ENCODE results near the gene ZNF443. TPM values are rescaled to one million over a fixed set of nuclear protein-coding genes. Genes with fewer than 3 reads are reported as not detected.
"Not testable (repeated sequence)": the region's sequence is repeated elsewhere in the genome, so short reads cannot be mapped to it uniquely, and the experiment has no call there.

The ZNF443 gene
- total and polyA plus RNA-seq, 7 experiments from 2014 or later, result 1.6 to 9.1 (median 3.9) TPM

DNA sequence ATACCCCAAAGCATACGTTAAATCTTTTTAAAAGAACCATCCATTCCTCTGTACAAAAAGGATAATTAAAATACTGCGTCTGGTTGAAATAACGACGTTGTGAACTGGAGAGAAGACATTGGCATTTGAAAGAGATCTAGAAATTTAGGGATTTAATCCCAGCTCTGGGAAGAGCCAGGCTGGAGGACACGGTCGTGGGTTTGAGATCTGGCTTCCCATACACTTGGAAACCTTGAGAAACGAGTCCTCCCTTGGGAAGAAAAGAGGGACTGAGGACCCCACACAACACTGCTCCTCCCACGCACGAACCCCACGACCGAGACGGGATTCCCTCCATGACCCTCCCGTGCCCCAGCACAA is 43.2 kb upstream of the ZNF443 start:
- Mint-ChIP-seq H3K36me3 (peaks cover 0 to 5% (median 0%) of the 10 kb centered on the region in 5 donors), H3K27ac (peak overlapping the region in 8 of 9 donors; percentile 21 to 94 (median 76)), H3K9me3 (peaks cover 0 to 6% (median 0%) of the 10 kb centered on the region in 11 donors), H3K4me3 (peak overlapping the region; percentile 89 to 99 (median 94)), H3K4me1 (peaks cover 28 to 44% (median 34%) of the 10 kb centered on the region in 7 donors), H3K27me3 (no peaks in the 10 kb centered on the region)
- peak overlapping the region; percentile 85 for H3K27ac ChIP-seq (ENCODE audit: low read depth, low read length)
- peaks cover 0 to 6% (median 0%) of the 10 kb centered on the region in 3 experiments for H3K36me3 ChIP-seq (ENCODE audit: control insufficient read depth in 2 of 3, insufficient read depth in 3 of 3, low read length in 3 of 3)
- ChIA-PET POLR2A (interaction anchor here (1.2 to 3.1 kb wide), 4 partner anchors 12 to 151 kb away, joined by 3 to 30 read pairs (median 8); partner anchors contain the start of genes ZNF443 and ZNF563), CTCF (no interaction called here)
- no peaks in the 10 kb centered on the region for H3K27me3 ChIP-seq (ENCODE audit: control insufficient read depth in 2 of 2, insufficient read depth in 2 of 2, low read length in 2 of 2)
- H3K9me3 ChIP-seq (ENCODE audit: control insufficient read depth in 2 of 3, low read length in 3 of 3), result no peaks in the 10 kb centered on the region
- peak overlapping the region; percentile 98 for H3K4me3 ChIP-seq (ENCODE audit: low read length)
- no peak for DNase-seq
- H3K4me1 ChIP-seq (ENCODE audit: control insufficient read depth in 2 of 2, insufficient read depth in 2 of 2, low read length in 2 of 2), result peaks cover 0 to 16% of the 10 kb centered on the region in 2 donors
- intact Hi-C loops (cut with micrococcal nuclease), result loop anchor here (1.0 to 5.0 kb wide), 9 partner anchors 11 to 321 kb away; partner anchors contain the start of genes ZNF443 (in 2 of the 2), ZNF564 (in 2 of the 2), ZNF136 (in 1 of the 2) and ZNF44 (in 1 of the 2)
- ATAC-seq, result no peak

DNA sequence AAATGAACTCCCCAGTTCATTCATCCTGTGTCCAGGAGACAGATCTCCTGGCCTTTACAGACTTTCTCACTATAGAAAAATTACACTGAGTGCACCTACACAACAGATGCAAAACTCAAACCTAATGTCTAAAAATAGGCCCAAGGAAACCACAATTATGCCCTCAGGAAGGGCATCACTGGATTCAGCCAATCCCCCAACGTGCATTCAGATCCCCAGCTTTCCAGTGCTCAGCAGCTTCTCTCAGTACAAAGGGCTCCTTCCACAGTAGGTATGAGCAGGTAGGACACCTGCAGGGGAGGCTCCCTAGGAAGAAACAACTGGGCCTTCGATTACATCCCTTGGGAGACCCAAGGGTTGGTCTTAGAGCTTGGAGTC is 41.7 kb upstream of the ZNF443 start:
- ChIA-PET CTCF (interaction anchor here (0.7 kb wide), 1 partner anchor 163 kb away, joined by 3 read pairs; no protein-coding TSS in a partner anchor), POLR2A (interaction anchor here (2.8 to 3.1 kb wide), 2 partner anchors 13 to 150 kb away, joined by 13 to 30 read pairs; partner anchors contain the start of gene ZNF563)
- intact Hi-C loops (cut with micrococcal nuclease), result loop anchor here in 1 of 2 donors (5.0 kb wide), 2 partner anchors 70 to 190 kb away; partner anchors contain the start of genes ZNF44 and ZNF564
- H3K9me3 Mint-ChIP-seq, result peaks cover 0 to 11% (median 0%) of the 10 kb centered on the region in 11 donors
- H3K9me3 ChIP-seq (ENCODE audit: control insufficient read depth in 2 of 3, low read length in 3 of 3), result no peaks in the 10 kb centered on the region
- peak overlapping the region in 8 of 9 donors; percentile 15 to 87 (median 70) for H3K27ac Mint-ChIP-seq
- ATAC-seq (no peak), DNase-seq (no peak)
- no peaks in the 10 kb centered on the region for H3K27me3 ChIP-seq (ENCODE audit: control insufficient read depth in 2 of 2, insufficient read depth in 2 of 2, low read length in 2 of 2)
- H3K4me1 Mint-ChIP-seq, result peaks cover 33 to 59% (median 48%) of the 10 kb centered on the region in 7 donors
- H3K27me3 Mint-ChIP-seq, result no peaks in the 10 kb centered on the region
- H3K36me3 ChIP-seq (ENCODE audit: control insufficient read depth in 2 of 3, insufficient read depth in 3 of 3, low read length in 3 of 3), result peaks cover 0 to 6% (median 0%) of the 10 kb centered on the region in 3 experiments
- peaks cover 3 to 31% of the 10 kb centered on the region in 2 donors for H3K4me1 ChIP-seq (ENCODE audit: control insufficient read depth in 2 of 2, insufficient read depth in 2 of 2, low read length in 2 of 2)
- peak overlapping the region; percentile 3 to 95 (median 70) for H3K4me3 Mint-ChIP-seq
- H3K36me3 Mint-ChIP-seq, result peaks cover 0 to 13% (median 0%) of the 10 kb centered on the region in 5 donors
- H3K4me3 ChIP-seq (ENCODE audit: low read length), result no peak overlapping the region
- no peak overlapping the region for H3K27ac ChIP-seq (ENCODE audit: low read depth, low read length)

DNA sequence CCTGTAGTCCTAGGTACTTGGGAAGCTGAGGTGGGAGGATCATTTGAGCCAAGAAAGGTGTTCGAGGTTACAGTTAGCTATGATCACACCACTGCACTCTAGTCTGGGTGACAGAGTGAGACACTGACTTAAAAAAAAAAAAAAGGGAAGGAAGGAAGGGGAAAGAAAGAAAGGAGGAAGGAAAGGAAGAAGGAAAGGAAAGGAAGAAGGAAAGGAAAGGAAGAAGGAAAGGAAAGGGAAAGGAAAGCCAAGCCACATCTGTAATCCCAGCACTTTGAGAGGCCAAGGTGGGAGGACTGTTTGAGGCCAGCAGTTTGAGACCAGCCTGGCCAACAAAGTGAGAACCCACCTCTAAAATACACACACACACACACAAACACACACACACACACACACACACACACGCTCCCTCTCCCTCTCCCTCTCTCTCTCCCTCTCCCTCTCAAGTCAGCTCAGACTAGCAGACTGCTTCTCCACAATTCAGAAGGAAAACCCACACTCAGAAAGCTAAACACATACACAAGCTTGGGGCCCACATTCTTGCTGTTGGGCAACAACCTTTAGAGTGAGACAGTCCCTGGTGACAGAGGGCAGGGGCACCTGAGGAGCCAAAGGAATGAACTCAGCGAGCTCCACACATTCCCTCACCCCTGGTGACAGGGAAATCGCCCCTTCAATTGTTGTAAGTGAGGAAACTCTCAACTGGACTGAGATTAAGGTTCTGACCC is 41.1 kb upstream of the ZNF443 start:
- peaks cover 6 to 31% of the 10 kb centered on the region in 2 donors for H3K4me1 ChIP-seq (ENCODE audit: control insufficient read depth in 2 of 2, insufficient read depth in 2 of 2, low read length in 2 of 2)
- intact Hi-C loops (cut with micrococcal nuclease), result loop anchor here in 1 of 2 donors (5.0 kb wide), 2 partner anchors 70 to 190 kb away; partner anchors contain the start of genes ZNF44 and ZNF564
- peaks cover 0 to 11% (median 0%) of the 10 kb centered on the region in 11 donors for H3K9me3 Mint-ChIP-seq
- peaks cover 0 to 13% (median 0%) of the 10 kb centered on the region in 5 donors for H3K36me3 Mint-ChIP-seq
- H3K4me3 ChIP-seq (ENCODE audit: low read length), result no peak overlapping the region
- H3K27ac ChIP-seq (ENCODE audit: low read depth, low read length), result no peak overlapping the region
- ATAC-seq (no peak), DNase-seq (no peak)
- ChIA-PET POLR2A (interaction anchor here (0.7 to 3.1 kb wide), 2 partner anchors 13 to 149 kb away, joined by 3 to 13 read pairs; partner anchors contain the start of gene ZNF563), CTCF (interaction anchor here (0.7 kb wide), 1 partner anchor 164 kb away, joined by 3 read pairs; no protein-coding TSS in a partner anchor)
- H3K4me3 Mint-ChIP-seq, result peak overlapping the region in 8 of 10 donors; percentile 57 to 95 (median 67)
- peaks cover 0 to 6% (median 0%) of the 10 kb centered on the region in 3 experiments for H3K36me3 ChIP-seq (ENCODE audit: control insufficient read depth in 2 of 3, insufficient read depth in 3 of 3, low read length in 3 of 3)
- H3K27me3 Mint-ChIP-seq, result no peaks in the 10 kb centered on the region
- no peaks in the 10 kb centered on the region for H3K27me3 ChIP-seq (ENCODE audit: control insufficient read depth in 2 of 2, insufficient read depth in 2 of 2, low read length in 2 of 2)
- peaks cover 33 to 61% (median 48%) of the 10 kb centered on the region in 7 donors for H3K4me1 Mint-ChIP-seq
- peak overlapping the region in 8 of 9 donors; percentile 53 to 87 (median 75) for H3K27ac Mint-ChIP-seq
- no peaks in the 10 kb centered on the region for H3K9me3 ChIP-seq (ENCODE audit: control insufficient read depth in 2 of 3, low read length in 3 of 3)

DNA sequence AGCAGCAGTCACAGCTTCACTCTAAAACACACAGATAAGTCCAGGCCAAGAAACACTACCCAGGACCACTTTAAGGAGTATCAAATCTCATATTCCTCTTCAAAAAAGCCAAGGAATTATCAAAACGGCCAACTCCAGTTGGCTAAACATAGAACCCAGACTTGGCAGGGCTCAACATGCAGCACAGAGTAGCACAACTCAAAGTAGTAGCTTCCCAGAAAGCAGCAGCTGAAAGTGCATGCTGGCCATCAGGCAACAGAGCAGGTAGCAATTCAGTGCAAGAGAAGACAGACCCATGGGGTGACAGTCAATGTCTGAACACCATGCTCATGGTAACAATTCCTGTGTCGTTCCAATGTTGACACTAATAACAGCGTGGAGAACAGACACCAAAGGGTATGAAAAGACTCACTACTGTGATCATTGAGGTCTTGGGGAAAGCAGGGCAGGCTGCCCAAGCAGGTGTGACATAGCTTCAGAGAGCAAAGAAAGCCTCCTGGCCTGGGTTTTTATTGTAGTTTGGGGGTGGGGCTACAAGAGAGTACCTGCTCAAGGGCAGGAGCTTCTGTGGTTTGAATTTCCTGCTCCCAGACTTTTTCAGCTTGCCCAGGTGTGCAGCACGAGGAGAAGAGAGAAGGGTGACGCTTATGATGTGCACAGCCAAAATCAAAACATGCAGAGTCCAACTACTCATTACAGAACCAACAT is 37.6 kb upstream of the ZNF443 start:
- peak; percentile 31 for ATAC-seq
- intact Hi-C loops (cut with micrococcal nuclease), result no loop called here
- peak overlapping the region in 8 of 10 donors; percentile 3 to 60 (median 36) for H3K4me3 Mint-ChIP-seq

DNA sequence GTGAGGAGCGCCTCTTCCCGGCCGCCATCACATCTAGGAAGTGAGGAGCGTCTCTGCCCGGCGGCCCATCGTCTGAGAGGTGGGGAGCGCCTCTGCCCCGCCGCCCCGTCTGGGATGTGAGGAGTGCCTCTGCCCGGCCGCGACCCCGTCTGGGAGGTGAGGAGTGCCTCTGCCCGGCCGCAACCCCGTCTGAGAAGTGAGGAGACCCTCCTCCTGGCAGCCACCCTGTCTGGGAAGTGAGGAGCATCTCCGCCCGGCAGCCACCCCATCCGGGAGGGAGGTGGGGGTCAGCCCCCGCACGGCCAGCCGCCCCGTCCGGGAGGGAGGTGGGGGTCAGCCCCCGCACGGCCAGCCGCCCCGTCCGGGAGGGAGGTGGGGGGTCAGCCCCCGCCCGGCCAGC is 26.8 kb upstream of the ZNF443 start:
- peaks cover 0 to 32% (median 8%) of the 10 kb centered on the region in 3 experiments for H3K36me3 ChIP-seq (ENCODE audit: control insufficient read depth in 2 of 3, insufficient read depth in 3 of 3, low read length in 3 of 3)
- H3K27me3 Mint-ChIP-seq; intact Hi-C loops (cut with micrococcal nuclease); DNase-seq; H3K27me3 ChIP-seq (ENCODE audit: control insufficient read depth in 2 of 2, insufficient read depth in 2 of 2, low read length in 2 of 2); H3K4me3 ChIP-seq (ENCODE audit: low read length); ATAC-seq; H3K27ac ChIP-seq (ENCODE audit: low read depth, low read length); POLR2A ChIA-PET; H3K4me3 Mint-ChIP-seq; H3K4me1 Mint-ChIP-seq; CTCF ChIA-PET; H3K4me1 ChIP-seq (ENCODE audit: control insufficient read depth in 2 of 2, insufficient read depth in 2 of 2, low read length in 2 of 2); H3K27ac Mint-ChIP-seq: not testable (repeated sequence)
- H3K9me3 ChIP-seq (ENCODE audit: control insufficient read depth in 2 of 3, low read length in 3 of 3), result peaks cover 12 to 48% (median 24%) of the 10 kb centered on the region in 3 experiments
- Mint-ChIP-seq H3K36me3 (peaks cover 14 to 54% (median 36%) of the 10 kb centered on the region in 5 donors), H3K9me3 (peaks cover 0 to 82% (median 44%) of the 10 kb centered on the region in 11 donors)

More for the DNA sequence above, 37.6 kb upstream of the ZNF443 start:
- H3K27me3 ChIP-seq (ENCODE audit: control insufficient read depth in 2 of 2, insufficient read depth in 2 of 2, low read length in 2 of 2), result no peaks in the 10 kb centered on the region
- Mint-ChIP-seq H3K4me1 (peaks cover 17 to 59% (median 37%) of the 10 kb centered on the region in 7 donors), H3K27me3 (no peaks in the 10 kb centered on the region), H3K9me3 (peaks cover 0 to 29% (median 0%) of the 10 kb centered on the region in 11 donors), H3K36me3 (peaks cover 0 to 22% (median 0%) of the 10 kb centered on the region in 5 donors), H3K27ac (peak overlapping the region in 8 of 9 donors; percentile 67 to 90 (median 79))
- no peak overlapping the region for H3K4me3 ChIP-seq (ENCODE audit: low read length)
- peaks cover 9 to 27% of the 10 kb centered on the region in 2 donors for H3K4me1 ChIP-seq (ENCODE audit: control insufficient read depth in 2 of 2, insufficient read depth in 2 of 2, low read length in 2 of 2)
- peak in 7 of 9 donors; percentile 22 to 40 (median 35) for DNase-seq
- ChIA-PET POLR2A (interaction anchor here (0.6 to 2.2 kb wide), 2 partner anchors 17 to 847 kb away, joined by 3 to 10 read pairs; no protein-coding TSS in a partner anchor), CTCF (no interaction called here)
- H3K9me3 ChIP-seq (ENCODE audit: control insufficient read depth in 2 of 3, low read length in 3 of 3), result no peaks in the 10 kb centered on the region
- H3K36me3 ChIP-seq (ENCODE audit: control insufficient read depth in 2 of 3, insufficient read depth in 3 of 3, low read length in 3 of 3), result no peaks in the 10 kb centered on the region
- H3K27ac ChIP-seq (ENCODE audit: low read depth, low read length), result peak overlapping the region; percentile 45

DNA sequence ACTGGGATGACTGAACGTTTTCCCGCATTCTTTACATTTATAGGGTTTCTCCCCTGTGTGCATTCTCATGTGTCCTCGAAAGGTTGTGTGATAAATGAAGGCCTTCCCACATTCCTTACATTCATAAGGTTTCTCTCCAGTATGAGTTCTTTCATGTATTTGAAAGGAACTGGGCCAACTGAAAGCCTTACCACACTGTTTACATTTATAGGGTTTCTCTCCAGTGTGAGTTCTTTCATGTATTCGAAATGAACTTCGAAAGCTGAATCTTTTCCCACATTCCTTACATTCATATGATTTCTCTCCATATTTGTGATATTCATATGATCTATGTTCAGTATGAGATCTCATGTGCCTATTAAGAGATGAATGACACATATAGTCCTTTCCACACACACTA is 24.4 kb upstream of the ZNF443 start:
- DNase-seq (no peak), ATAC-seq (no peak)
- CTCF ChIA-PET, result no interaction called here
- Mint-ChIP-seq H3K27me3 (no peaks in the 10 kb centered on the region), H3K4me1 (no peaks in the 10 kb centered on the region), H3K9me3 (peaks cover 0 to 82% (median 50%) of the 10 kb centered on the region in 11 donors), H3K27ac (no peak overlapping the region), H3K36me3 (peaks cover 10 to 58% (median 32%) of the 10 kb centered on the region in 5 donors), H3K4me3 (no peak overlapping the region)
- H3K36me3 ChIP-seq (ENCODE audit: control insufficient read depth in 2 of 3, insufficient read depth in 3 of 3, low read length in 3 of 3), result peaks cover 0 to 32% (median 8%) of the 10 kb centered on the region in 3 experiments
- intact Hi-C loops (cut with micrococcal nuclease), result no loop called here
- no peak overlapping the region for H3K27ac ChIP-seq (ENCODE audit: low read depth, low read length)
- no peaks in the 10 kb centered on the region for H3K27me3 ChIP-seq (ENCODE audit: control insufficient read depth in 2 of 2, insufficient read depth in 2 of 2, low read length in 2 of 2)
- H3K4me3 ChIP-seq (ENCODE audit: low read length), result no peak overlapping the region
- peaks cover 11 to 60% (median 24%) of the 10 kb centered on the region in 3 experiments for H3K9me3 ChIP-seq (ENCODE audit: control insufficient read depth in 2 of 3, low read length in 3 of 3)
- H3K4me1 ChIP-seq (ENCODE audit: control insufficient read depth in 2 of 2, insufficient read depth in 2 of 2, low read length in 2 of 2), result no peaks in the 10 kb centered on the region
- POLR2A ChIA-PET, result no interaction called here
